ENCODE results near the gene MAML2.
A peak's percentile ranks its signal among the peaks of the same experiment; 100 is the strongest.

Gene MAML2

DNA sequence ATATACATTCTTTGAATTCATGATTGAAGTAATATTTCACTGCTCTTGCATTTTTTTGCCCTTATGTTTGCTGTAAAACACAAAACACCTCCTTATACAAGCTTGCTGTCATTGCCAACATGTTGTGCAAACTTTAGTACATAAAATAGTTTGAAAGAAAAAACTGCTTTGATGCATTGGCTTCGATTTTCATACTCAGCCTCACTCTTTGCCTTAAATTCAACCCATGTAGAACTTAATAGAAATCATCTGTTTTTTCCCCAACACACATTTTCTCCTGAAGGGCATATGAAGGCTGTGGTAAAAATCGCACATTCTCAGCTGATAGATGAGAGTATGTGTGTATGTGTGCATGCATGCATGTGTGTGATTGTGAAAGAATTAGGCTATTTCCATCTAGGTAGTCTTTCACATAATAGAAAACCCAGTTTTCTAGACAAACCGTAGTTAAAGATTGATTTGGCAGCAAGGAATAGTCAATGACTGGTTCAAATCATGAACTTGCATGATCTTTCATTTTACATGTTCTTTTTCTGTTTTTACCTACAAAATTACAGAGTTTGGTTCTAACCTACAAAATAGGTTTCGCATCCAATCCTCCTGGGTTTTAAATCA lies 346.3 kb downstream of the MAML2 start:
- DNase-seq, result no peak

DNA sequence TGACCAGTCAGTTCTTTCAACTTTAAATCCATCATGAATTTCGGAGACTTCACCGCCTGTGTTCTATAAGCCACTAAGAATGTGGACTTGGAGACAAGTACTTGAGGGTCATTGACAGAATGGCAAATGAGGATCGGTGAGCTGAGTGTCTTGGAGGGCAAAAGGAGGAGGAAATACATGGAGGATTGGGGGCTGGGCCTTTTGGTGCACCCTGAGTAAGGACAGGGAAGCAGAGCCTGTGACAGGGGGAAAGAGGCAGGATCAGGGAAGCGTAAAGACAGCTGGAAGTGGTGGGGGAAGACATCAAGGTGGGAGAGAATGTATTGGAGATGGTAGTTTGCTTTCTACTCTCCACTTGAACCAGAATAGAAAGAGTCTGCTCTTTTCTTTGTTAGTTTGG lies 348.7 kb downstream of the MAML2 start:
- no peak for DNase-seq

DNA sequence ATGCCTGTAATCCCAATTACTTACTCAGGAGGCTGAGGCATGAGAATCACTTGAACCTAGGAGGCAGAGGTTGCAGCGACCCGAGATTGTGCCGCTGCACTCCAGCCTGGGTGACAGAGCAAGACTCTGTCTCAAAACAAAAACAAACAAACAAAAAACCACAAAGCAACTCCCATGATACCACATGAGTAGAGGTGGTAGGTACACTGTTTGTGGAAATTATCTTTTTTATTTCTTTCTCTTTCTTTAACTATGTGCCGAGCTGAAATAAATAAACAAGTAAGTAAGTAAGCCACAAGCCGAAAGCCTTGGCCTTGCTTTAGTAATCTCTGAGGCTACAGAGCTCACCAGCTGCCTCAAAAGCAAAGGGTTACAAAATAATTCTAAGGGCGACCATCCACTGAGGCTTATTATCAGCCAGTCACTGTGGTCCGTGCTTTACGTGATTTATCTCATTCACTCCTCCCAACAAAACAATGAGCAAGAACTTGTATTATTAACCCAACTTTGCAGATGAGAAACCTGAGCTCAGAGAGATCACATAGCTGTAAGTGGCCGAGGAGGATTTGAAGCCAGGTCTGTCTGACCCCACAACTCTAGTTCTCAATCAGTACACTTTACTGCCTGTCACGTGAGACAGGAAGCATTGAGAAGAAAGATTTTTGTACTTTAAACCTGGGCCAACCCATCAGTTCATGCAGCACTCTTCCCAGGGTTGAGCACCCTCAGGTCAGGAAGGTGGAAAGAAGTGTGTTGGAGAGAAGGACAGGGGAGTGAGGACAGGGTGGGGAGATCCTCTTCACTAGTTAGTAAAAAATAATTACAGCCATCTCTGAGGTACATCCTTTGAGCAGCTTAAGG lies 349.3 kb downstream of the MAML2 start:
- DNase-seq, result no peak

DNA sequence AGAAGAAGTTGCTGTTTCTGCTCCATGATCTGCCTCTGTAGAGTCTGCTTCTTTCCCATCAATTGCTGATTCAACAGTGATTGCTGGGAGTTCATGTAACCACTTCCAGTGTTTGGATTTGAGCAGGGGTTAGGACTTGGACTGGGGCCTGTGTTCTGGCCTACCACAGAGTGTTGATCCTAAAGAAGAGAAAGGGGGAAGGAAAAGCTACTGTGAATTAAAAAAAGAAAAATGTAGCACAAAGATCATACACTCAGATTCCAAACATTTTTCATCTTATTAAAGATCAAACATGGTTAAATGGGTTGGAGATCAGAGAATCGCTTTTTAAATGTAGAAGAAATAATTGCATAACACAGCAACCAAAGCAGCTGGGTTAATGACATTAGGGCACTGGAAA lies 351.4 kb downstream of the MAML2 start:
- DNase-seq, result no peak

DNA sequence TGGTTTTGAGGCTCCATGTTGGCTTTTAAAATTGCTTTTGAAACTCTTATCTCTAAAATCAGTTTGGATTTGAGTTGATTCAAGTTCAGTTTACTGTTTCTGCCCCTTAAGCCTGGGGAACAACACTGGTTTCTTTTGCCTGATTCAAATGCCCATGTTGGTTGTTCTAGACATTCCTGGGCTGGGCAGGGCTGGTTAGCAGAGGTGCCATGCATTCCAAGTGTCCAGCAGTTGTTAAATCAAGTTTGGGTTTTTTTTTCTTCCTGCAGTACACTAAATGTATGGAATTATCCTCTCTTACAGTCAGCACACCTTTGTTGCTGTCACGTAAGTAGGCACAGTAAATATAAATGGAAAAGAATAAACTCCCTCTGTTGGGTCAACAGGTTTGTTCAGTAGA lies 351.9 kb downstream of the MAML2 start:
- DNase-seq, result no peak

DNA sequence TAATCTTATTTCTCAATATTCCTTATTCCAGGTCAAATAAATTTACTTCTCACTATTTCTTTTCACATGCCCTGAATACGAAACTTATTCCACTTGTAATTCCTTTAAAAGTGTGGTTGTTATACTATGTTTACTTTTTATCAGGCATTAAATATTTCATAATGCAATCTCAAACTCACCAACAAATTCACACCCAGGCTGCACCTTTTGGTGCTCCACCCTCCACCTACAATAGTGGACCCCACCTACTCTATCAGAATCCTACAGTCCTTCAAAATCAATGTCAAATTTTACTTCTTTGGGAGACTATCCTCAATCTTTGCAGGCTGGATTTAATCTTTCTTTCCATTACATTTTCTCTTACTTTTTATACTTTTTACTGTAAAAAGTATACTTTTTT lies 353.2 kb downstream of the MAML2 start:
- DNase-seq, result no peak

DNA sequence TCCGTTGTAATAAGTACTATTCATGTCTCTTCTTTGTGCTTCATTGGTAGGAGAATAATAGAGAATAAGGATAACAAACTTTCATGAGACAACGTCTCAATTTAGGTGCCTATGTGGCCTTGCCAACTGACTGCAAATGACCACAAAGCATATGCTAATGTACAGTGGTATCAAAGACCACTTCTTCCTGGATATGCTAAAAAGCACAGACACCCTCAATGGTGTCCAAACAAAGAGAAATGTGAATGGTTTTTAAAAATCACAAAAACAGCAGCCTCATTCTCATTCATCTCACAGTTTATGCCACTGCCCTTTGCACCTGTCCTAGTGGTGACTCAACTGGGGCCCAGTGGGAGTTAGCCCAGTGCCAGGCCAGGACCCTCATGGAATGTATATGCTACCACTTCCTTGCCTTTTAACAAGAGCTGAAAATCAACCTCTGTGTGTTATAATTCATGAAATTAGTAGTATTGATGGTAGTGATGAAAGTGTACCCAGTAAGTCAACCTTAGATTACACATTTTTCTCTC lies 353.9 kb downstream of the MAML2 start:
- no peak for DNase-seq

DNA sequence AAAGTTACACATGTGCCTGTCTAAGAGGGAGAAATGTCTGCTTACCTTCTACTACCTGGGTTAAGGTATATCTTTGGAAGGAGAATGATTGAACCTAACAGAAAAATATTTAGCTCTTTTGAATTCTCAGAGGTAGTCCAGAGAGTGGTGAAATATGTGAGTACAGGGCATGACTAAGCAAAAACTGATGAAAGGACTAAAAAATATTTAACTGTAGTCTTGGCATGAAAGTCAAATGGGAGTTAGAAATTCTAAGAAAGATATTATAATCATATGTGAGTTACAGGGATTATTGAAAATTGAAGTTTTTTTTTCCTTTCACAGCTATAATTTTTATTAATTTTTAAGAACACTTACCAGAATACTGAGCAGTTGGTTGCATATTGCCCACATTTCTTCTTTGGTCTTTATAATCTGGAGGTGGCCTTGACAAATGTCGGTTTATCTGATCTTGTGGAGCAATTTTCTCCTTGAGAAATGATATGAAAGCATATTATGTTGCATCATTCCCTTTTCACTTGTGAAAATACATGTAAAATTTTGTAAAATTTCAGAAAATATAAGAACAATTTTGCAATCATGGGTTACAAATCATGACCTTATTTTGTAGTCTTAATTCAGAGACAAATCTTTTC lies 357.7 kb downstream of the MAML2 start:
- DNase-seq, result peak; percentile 27 to 44

DNA sequence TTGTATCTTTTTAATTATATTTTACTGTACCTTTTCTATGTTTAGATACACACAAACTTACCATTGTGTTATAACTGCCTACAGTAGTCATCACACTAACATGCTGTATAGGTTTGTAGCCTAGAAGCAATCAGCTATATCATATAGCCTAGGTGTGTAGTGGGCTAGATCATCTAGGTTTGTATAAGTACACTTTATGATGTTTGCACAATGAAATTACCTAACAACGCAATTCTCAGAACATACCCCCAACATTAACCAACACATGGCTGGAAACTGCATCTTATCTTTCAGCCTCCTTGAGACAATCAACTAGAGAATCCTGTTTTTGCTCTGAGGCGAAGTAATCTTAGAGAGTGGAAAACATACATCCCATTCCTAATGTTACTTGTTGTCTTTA lies 358.9 kb downstream of the MAML2 start:
- DNase-seq, result no peak

DNA sequence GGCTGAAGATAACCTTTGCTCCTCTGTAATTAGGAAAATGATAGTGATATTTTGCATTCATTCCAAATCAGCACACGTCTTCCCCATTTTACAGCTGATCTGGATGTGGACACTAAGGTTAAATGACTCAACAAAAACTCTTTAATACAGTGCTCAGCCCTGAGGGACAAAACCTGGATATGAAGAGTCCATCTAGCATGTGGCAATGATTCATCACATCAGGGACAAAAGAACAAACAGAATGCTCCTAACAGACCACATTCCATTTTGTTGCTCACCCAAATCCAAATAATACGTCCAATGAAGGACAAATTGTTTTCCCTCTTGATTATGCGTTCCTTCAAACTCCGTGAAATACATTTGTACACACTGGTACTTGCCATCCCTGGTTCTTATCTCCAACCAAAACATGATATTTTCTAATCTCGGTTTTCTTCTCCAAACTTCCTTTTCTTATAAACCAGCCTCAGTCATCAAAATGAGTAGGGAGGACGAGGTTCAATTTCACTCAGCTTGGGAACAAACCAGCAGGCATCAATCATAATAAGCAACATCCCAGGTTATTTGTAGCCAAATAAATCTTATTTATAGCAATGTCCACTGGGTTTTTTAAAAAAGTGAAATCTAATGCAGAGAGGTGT lies 365.3 kb downstream of the MAML2 start:
- DNase-seq, result no peak

DNA sequence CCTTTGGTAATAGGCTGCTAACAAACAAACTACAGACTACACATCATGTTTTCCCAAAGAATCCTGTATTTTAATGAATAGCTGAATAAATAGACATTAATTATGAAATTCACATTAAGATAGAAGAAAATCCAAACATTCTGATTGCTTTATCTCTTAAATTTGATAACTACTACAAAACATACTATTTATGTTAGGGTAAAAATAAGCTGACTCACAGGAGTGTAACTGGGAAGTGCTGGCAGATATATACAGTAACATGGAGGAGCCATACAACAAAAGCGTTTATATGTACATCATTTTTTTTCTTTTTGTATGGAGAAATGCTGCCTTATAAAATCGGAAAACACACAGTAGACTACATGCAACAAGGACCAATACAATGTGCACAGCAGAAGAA lies 366.4 kb downstream of the MAML2 start:
- DNase-seq, result no peak

DNA sequence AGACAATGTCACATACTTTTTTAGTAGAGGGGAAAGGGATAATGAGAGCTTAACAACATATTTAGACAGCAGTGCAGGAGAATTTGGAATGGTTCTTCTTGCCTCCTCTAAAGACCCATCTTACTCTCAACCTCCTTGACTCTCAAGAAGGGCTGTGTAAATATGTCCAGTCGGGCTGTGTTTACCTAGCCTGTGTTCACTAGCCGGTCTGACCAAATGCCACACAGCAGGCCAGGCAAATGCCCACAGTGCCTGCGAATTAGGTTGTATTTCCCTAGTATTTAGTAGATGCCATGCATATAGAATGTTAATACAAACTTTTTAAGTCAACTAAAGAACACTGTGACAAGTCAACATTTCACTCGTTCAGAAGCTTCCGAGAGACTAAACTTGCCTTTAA lies 367.7 kb downstream of the MAML2 start:
- no peak for DNase-seq

DNA sequence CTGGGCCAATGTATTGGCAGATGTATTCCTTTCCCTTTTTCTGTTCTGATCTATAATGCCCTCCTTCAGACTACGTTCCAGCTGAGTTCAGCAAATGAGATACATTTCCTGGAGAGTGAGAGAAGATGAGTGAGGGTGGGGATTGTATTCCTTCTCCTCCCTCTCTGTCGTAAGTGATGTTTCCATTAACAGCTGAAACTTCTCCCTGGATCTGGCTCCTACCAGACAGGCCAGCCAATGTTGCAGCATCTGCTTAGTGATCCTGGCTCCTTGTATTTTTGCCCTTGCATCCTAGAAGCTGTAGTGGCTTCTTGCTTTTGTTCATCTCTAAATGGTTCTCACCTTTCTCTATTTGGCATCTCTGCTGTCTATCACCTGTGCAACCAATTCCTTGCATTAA lies 370.9 kb downstream of the MAML2 start:
- DNase-seq, result no peak

DNA sequence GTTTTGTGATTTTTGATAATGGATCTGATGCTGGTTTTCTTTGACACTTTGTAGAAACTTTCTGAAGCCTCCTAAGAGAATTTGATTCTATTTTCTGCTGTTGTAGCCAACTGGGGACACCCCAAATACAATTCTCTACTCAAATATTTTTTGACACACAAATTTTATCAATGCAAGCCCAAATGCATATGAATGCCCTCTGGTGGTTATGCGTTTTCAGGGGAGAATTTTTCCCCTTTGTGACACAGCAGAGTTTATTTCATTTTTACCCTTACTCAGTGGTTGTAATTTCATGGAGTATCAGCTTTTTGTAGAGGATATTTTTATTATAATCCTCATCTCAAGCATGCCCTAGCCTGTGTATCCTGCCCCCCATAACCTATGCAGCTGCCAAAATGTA lies 374.4 kb downstream of the MAML2 start:
- DNase-seq, result peak in 1 of 2 donors; percentile 7

DNA sequence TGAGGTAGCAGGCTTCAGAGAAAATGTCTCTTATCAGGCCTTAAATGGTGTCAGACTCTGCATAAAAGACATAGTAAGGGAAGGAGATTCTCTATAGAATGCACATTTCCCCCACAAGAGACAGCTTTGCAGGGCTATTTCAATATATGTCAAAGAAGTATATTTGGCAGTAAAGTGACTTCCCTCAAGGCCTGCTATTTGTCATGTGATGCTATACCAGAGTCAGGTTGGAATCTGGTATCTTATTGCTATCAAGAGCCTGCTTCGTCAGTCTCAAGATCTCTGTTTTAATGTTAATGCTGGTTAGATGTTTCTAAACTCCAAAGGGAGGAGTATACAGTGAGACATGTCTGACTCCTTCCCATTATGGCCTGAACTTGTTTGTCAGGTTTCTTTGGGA lies 378.7 kb downstream of the MAML2 start:
- no peak for DNase-seq

DNA sequence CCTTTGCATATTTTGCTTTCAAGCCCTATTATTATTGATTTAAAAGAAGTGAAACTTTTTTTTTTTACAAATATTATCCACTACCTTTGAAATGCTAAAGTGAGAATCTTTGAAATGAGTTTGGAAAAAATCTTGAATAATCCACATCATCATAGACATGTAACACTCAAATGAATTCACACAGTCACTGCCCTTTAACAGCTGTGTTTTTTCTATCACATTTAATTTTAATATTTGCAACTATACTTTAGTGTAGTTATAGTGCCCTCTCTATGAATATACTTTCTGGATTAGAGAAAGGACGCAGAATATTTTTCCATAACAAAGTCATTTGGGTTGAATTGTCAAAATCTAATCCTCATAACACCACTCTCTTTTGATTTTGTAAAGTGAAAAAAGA lies 381.2 kb downstream of the MAML2 start:
- DNase-seq, result no peak

DNA sequence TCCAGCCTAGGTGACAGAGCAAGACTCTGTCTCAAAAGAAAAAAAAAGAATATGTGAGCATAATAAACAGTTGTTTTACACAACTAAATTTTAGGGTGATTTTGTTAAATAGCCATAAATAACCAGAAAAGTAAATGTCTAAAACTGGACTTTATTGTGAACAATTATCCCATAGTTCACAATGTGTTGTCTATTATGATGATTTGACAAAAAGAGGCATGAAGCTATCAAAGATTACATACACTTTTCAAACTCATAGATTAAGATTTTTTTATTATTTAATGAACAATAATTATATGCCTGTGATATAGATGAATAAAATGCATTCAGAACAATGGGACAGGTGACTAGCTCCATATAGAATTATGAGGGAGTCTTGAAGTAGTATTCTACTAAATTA lies 392.1 kb downstream of the MAML2 start:
- DNase-seq, result no peak

DNA sequence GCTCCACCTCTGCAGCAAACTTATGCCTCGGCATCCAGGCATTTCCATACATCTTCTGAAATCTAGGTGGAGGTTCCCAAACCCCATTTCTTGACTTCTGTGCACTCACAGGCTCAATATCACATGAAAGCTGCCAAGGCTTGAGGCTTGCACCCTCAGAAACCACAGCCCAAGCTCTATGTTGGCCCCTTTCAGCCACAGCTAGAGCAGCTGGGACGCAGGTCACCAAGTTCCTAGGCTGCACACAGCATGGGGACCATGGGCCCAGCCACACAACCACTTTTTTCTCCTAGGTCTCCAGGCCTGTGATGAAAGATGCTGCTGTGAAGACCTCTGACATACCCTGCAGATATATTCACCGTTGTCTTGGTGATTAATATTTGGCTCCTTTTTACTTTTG lies 394.4 kb downstream of the MAML2 start:
- DNase-seq, result no peak

DNA sequence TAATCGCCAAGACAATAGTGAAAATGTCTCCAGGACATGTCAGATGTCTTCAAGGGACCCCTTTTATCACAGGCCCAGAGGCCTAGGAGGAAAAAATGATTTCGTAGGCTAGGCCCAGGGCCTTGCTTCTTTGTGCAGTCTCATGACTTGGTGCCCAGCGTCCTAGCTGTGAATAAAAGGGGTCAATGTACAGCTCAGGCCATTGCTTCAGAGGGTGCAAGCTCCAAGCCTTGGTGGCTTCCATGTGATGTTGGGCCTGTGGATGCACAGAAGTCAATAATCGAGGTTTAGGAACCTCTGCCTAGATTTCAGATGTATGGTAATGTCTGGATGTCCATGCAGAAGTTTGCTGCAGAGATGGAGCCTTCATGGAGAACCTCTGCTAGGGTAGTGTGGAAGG lies 398.4 kb downstream of the MAML2 start:
- no peak for DNase-seq

DNA sequence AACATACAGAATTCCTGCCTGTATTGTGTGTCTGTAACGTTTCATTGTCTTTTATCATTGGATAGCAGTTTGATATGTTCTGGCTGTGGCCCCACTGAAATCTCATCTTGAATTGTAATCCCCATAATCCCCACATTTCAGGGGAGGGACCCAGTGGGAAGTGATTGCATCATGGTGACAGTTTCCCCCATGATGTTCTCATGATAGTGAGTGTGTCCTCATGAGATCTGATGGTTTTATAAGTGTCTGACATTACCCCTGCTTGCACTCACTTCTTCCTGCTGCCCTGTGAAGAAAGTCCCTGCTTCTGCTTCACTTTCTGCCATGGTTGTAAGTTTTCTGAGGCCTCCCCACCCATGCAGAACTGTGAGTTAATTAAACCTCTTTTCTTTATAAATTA lies 399.4 kb downstream of the MAML2 start:
- DNase-seq, result peak; percentile 38 to 47

DNA sequence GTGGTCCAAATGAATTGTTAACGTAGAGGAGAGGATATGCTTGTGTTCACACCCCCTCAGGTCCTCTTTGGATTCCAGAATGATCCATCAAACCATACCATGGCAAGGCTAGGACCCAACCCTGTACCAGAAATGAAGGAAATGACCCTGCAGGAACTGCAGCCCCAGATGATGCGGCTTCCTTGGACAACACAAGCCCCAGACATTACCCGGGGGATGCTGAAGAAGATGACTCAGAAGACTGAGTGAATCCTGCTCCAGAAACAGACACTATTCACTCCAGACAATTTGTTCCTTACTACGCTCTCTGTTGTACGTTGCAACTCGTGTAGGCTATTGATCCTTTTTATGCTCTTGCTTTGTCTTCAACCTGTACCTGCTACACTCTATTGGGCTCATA lies 403.9 kb downstream of the MAML2 start:
- no peak for DNase-seq

DNA sequence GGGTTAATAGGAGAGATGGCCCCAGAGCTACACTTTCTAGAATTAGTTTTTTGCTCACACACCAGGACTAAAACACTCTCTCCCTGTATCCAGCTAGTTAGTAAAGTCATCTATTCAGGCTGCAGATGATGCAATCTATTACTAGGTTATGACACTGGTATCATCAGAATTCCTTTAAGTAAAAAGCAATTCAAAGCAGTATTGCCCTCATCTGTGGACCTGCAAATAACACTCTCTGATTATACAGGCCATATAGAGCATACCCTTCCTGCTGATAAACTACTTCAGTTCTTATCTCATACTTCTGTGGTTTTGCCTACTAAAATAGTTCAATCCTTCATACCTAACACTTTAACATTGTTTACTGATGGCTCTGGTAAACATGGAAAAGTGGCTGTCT lies 405.6 kb downstream of the MAML2 start:
- no peak for DNase-seq

DNA sequence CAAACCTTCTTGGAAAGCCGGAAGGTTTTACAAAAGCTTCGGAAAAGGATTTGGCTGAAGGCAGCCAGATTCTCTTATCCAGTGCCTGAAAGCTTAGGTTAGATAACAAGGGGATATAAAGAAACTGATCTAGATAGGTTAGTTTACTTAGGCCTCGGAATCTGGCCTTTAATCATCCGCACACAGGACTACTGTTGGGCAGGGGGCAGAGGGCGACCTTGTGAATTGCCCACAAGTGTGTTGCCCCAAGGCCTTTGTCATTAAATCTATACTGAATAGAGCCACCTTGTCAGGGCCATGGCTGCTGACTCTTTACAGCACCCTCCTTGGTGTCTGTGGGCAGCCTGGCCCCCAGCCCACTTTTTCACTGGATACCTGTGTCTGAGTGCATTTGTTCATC lies 409.4 kb downstream of the MAML2 start:
- DNase-seq, result no peak

DNA sequence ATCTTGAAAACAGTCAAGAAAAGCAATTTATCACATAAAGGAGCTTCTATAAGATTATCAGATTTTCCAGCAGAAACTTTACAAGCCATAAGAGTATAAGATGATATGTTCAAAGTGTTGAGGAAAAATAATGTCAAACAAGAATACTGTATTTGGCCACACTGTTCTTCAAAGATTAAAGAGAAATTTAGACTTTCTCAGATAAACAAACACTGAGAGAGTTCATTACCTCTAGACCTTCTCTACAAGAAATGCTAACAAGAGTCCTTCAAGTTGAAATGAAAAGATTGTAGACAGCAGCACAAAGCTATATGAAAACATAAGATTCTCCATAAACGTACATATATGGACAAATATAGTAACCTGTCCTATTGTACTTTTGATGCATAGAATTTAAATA lies 411.1 kb downstream of the MAML2 start:
- no peak for DNase-seq

Measured in inflammatory macrophage treated with lipopolysaccharide for 1 hour (primary cell).